ENCODE data around the gene COMMD1.
"Not testable (repeated sequence)": the region's sequence is repeated elsewhere in the genome, so short reads cannot be mapped to it uniquely, and the experiment has no call there.

The COMMD1 gene

DNA sequence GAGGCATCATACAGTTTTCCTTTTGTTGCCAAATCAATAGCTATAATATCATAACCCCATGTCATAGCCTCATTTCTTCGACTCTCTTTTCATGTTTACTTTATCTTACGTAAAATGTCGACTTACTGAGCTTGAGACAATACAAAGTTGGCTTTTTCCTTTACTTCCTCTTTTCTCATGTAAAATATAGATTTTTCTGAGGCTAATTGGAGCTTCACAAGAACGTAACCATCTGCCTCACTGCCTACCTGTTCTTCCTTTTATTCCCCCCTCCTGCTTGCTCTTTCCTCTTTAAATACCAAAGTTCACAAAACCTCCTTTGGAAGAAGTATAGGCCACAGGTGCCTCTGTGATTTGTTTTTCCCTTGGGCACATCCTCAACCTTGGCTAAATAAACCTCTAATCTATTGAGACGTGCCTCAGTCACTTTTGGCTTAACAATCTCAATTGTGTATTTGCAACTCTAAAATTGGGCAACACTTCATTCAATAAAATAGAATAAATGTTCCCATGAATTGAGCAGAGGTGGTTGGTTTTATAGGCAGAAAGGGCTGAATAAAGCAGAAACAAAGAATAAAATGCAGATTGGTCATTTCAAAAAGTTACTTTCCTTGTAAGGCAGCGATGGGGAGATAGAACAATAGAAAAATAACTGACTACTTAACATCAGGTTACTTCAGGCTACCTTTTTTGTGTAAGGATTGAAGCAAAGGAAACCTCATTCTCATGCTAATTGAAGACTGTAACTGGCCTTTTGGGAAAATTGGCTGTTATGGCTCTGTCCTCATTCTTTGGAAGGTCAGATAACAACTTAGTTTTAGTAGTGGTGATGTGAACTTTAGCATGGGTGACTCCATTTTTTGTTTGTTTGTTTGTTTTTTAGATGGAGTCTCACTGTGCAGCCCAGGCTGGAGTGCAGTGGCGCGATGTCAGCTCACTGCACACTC, 21.3 kb downstream of the COMMD1 start:
- DNase-seq: no peak

DNA sequence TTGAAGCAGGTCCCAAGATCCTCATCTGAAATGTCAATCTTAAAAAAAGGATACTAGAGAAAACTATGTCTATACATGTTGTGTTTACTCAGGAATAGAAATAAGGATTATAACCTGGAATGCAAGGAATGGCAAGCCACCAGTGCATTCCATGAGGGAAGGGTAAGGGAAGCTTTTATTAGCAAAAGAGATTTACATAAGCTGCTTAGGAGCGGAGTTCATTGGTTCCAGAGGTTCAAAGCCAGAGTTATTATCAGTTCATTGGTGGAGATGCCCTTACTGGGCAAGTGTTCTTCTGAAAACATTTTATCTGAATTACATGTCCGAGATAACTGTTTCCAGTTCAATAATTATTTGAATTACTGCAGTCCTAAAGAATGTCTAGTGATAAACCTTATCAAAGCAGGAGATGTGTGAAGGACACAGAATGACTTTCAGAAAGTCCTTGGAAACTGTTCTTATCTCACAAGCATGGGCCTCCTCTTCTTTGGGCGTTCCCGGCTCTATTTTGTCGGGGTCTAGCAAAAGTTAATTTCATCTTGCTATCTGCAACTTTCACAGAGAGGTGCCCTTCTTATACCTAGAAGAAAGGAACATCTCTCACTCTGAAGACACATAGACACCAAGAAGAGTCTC, 23.5 kb downstream of the COMMD1 start:
- no peak for DNase-seq

DNA sequence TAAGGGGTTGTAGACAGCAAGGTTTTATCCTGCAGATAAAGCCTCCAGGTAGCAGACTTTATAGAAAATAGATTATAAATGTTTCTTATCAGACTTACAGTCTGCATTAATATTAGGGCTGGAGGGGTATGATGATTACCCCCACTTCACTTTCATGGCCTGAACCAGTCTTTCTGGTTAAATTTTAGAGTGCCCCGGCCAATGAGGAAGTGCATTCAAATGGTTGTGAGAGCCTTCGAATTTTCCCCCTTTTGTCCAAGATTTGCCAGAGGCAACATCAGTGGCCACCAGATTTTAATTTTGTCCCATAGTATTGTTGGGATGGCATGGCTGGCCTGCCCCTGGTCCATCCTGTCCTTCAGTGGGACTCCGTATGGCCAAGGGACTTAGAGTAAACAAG, 31.6 kb downstream of the COMMD1 start:
- no peak for DNase-seq

DNA sequence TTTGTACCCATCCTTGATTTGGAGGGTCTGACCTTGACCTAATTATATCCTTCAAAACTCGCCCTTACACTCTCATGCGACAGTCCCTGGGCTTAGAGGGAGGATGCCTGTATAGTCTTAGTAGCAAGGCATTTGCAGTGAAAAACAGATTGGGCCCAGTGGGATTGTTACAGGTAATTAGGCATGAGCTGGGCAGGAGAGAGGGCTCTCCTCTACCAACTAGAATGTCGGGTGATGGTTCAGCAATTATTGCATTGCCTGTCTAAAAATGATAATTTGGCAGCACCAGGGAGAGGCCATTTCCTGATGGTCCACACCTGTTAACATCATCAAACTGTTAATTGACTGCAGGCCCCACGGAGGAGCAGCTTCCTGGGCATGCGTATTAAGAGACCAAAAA, 32.4 kb downstream of the COMMD1 start:
- no peak for DNase-seq

DNA sequence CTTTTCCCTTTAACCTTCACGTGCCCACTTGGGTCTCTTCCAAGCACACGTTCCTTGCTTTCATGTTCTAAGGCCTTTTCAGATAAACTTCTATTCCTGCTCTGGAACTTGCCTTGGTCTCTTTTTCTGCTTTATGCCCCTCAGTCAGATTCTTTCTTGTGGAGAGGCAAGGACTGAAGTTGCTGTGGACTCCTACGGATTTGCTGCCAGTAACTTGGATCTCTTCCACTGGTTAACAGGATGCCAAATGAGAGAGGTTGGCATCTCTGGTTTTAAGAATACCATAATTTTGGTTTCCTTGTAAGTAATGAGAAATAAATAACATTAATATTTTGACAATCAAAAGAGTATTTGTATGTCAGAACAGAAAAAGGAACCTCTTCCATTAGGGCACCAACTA, 33.0 kb downstream of the COMMD1 start:
- no peak for DNase-seq

DNA sequence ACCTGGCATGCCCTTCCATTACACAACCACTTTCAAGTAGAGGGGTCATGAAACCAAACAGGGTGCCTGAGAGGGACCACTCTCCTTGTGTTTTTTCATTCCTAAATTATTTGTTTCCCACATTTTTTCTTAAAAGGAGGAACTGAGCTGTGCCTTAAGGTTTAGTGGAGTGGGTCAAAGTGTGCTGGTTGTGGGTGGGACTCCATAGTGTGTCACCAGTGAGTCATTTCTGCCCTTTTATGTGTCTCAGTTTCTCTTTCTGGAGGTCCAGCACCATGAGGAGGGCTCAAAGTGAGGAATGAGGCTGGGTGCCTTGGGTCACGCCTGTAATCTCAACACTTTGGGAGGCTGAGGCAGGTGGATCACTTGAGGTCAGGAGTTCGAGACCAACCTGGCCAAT, 37.8 kb downstream of the COMMD1 start:
- no peak for DNase-seq

DNA sequence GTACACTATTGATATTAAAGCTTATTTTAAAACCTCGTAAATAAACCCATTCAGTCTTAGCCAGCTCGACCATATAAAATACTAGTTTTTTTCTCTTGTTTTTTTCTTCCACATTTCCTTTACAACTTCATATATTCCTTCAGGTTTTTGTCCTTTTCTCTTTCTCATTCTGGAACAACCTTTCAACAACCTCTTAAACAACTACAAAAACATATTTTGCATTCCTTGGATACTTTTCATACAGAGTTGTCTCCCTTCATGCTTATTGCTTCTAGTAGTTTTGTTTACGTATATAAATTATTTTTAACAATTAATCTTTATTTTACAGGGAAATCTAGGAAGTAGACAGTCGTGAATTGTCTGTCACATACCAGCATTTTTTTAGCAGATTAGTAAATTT, 41.2 kb downstream of the COMMD1 start:
- no peak for DNase-seq

DNA sequence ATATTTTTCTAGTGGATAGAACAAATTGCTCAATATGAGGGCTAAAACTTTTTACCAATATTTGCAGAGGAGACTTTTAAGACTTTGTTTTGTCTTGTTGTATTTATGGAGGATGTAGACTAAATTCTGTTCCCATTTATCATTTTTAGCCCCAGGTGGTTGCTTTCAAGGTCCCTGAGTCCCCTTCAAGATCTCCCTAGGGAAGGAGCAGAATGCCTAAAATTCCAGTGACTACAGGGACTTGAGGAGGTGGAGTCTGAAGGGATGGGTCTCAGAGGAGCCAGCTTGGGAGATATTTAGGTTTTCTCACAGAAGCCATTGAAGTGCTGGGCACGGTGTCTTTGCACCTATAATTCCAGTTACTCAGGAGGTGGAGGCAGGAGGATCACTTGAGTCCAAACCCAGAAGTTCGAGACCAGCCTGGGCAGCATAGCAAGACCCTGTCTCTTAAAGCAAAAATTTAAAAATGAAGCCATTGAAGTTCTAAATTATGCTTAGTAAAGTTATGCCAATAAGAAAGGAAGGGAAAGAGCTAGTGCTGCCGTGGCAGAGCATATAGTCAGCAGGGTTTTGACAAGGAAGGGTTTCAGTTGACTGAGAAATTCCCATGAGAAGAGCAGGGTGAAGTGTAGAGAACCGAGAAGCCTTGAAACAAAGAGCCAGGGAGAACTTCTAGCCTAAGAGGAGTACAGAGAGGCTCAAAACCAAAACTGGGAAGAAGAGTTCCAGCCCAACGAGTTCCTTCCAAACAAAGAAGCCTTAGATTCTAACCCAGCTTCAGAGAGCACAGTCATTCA, 43.4 kb downstream of the COMMD1 start:
- no peak for DNase-seq

DNA sequence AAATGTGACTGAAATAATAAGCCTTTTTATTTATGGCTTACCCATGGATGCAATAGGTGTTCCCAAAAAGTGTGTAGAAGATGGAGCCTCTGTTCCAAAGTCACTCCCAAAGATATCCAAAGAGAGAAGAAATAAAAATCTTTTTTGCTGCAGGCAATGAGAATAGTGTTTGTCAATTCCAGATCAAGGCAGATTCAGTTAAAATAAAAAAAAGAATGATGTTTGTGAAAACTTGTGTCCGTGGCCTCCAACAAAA, 43.9 kb downstream of the COMMD1 start:
- no peak for DNase-seq

DNA sequence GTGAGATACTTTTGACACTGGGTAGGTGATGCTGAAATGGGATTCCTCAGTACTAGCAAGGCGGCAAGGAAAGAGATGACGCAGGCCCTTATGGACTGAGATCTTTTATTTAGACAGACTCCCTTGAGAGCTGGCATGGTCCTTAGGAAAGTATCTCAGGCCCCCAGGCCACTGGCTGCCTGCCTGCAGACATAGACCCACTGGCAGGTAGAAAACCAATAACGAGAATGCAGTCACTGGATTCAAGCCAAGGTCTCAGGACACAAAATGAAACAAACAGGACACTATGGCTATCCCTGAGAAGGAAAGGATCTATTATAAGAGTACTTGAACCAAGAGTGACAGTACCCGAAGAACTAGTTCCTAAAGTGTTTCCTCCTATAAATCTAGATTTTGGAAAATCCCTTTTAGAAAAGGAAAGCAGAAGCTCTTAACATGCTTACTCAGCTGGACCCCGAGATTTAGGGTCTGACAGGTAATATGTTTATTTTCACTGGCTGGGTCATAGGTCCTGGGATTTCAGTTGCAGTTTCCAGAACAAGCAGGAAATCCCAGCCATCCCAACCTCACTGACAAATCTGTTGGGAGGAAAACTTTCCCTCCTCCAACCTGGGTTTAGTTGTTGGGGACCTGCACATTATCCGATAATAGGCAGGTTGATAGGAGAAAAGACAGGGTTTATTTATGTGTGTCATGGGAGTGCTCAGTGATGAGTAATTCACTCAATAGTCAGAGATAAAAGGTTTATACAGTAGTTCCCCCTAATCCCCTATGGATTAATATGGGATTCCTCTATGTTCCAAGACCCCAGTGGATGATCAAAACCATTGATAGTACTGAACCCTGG, 44.5 kb downstream of the COMMD1 start:
- DNase-seq: no peak

DNA sequence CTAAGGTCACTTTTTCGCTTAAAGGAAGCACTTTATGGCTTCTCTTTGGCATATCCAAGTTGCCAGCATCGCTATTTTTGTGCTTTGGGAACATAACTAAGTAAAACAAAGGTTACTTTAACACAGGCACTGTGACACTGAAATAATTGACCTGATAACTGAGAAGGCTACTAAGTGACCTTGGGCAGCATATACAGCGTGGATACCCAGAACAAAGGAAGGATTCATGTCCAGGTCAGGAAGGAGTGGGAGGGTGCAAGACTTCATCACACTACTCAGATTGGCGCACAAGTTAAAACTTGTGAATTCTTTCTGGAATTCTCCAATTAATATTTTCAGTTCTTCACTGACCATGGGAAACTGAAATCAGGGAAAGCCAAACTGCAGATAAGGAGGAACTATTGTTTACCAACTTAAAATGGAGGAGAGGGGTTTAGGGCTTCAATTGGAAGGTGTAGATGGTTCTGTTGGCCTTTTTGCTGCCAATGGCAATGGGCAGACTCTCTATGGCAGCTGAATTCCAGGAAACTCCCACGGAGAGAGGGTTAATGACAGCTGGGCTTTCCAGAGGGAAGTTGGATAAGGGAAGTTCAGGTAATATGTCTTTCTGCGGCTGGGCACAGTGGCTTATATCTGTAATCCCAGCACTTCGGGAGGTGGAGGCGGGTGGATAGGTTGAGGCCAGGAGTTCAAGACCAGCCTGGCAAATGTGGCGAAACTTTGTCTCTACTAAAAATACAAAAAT, 45.3 kb downstream of the COMMD1 start:
- DNase-seq: no peak

DNA sequence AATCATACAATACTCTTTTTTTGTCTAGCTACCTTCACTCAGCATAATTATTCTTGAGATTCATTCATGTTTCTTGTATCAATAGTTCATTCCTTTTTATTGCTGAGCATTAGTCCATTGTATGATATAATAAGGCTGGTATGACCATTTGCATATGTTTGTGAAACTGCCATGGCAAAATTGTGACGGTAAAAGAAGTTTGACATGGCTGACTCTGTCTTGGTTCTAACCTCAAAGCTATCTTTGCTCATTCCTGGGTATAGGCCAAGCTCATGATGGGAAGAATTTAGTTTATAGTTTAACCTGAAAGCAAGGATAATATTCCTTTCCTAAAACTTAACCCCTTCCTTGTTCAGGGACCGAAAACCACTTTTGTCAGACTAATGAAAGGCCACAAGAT, 46.4 kb downstream of the COMMD1 start:
- DNase-seq: no peak

DNA sequence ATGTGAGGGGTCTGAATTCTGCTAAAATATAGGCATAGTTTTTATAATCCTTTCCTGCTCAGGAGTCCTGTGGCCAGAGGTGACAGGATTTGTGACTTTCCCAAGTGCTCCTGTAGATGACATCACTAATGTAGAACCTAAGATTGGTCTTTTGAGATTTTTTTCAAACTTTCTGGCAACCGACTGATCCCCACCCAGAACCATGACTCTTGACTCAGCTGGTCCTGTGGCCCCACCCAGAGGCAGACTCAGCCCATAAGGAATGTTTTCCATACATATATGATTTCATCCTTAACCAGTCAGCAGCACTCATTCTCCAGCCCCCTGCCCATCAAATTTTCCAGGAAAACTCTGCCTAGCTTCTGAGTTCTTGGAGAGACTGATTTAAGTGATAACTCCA, 46.8 kb downstream of the COMMD1 start:
- no peak for DNase-seq

DNA sequence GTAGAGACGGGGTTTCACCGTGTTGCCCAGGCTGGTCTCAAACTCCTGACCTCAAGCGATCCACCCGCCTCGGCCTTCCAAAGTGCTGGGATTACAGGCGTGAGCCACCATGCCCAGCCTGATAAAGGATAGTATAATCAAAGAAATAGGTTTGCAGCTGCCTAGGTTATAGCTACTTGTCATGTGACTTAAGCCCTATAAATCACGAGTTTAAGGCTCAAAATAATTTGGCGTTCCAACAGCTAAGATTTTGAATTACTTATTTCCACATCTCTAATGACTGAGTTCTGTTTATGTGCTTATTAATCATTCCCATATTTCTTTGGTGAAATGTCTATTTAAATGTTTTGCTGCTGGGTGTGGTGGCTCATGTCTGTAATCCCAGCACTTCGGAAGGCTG, 49.4 kb downstream of the COMMD1 start:
- DNase-seq: not testable (repeated sequence)

DNA sequence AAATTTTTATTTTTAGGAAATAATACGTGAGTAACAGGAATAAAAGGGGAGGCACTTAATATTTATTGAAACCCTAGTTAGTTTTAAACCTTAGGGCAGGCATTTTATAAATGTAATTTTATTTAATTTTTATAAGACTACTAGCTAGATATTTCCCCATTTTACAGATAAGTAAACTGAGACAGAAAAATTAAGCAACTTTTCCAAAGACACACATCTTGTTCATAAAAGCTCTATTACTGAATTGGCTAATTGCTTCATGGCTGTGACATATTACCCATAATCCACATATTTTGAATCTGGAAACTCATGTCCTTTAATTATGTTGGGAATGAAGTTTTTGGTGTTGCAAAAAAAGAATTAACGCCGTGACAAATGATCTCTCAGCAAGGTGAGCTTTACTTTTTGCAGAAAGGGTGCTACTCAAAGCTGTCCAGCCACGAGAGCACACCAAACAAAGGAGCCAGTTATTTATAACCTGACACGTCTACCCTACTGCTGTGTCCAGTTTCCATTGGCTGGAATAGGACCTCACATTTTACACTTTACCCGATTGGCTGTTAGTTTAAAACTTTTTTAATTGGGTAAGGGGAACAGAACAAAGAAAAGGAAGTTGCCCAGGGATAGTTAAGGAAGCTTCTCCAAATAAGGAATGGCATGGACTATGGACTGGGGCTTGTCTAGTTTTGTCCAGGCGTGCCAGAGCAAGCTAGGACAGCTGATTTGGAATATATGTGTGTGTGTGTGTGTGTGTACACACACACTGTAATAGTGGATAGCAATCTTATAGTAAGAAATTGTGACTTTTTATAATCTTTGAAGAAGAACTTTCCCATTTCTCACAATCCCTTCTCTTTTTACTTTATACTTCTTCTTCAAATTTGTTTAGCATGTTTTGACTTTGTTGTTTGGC, 54.2 kb downstream of the COMMD1 start:
- no peak for DNase-seq

DNA sequence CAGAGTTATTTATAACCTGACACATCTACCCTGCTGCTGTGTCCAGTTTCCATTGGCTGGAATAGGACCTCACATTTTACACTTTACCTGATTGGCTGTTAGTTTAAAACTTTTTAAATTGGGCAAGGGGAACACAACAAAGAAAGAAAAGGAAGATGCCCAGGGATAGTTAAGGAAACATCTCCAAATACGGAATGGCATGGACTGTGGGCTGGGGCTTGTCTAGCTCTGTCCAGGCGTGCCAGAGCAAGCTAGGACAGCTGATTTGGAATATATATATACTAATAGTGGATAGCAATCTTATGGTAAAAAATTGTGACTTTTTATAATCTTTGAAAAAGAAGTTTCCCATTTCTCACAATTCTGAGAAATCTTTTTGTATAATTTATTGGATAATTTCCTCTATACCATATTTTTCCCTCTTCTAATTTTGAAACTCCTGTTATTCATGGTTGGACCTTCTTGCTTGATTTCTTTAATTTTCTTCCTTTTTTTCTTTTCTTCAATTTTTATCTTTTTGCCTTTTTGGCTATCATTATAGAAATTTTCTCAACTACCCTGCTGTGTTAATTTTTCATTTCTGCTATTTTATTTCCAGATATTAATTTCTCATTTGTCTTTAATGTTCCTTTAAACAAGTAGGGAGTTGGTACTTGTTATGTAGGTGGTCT, 55.9 kb downstream of the COMMD1 start:
- DNase-seq: no peak

DNA sequence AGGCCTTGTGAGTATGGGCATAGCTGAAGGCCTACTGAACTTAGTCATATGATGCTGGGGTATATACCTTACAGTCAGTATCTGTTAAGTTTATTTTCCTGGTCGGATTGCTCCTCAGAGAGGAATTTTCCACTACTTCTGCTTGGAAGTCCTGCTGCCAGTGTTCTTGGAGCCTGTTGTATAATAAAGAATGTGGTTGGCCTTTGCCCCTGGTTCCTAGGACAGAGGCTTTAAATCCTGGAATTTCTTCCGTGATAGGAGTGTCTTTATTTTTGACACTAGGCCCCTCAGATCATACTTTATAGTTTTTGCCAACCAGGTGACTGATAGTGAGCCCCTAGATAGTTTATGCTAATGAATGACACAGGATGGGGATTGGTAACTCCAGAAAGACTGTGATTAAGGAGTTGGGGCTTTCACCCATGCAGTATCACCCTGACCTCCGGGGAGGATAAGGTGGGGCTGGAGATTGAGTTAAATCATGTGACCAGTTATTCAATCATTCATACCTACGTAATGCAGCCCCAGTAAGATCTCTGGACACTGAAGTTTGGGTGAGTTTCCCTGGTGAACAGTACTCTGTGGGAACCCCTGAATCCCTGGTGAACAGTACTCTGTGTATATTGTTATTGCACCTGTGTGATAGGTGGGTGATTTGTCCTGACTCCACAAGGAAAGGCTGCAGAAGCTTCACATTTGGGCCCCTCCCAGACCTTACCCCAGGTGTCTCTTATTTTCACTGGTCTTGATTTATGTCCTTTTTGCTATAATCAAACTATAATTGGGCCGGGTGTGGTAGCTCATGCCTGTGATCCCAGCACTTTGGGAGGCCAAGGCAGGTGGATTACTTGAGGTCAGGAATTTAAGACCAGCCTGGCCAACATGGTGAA, 56.9 kb downstream of the COMMD1 start:
- DNase-seq: no peak

DNA sequence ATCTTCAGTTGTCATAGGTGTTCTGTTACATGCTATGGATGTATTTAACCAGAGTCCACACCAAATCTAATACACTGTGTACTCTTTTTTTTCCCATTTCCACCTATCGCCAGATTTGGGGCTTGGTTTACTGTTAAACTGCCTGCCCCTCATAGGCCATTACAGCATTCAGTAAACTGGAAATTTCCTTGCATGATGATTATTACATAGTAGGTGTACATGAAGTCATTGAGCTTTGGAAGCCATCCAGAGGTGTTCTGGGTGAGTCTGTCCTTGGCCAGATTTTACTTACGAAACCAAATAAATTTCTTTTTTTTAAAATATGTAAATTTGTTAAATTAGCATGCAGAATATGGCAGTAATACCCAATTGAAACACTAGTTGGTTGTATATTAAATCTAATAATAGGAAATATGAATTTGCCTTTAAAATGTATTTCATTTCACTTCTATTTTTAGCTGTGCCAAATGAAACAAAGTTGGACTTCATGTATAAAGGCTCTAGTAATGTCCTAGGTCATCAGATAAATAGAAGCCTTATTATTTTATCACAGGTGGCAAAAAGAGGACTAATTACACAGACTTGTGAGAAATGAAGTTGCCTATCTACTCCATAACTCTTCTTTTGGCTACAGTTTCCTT, 60.7 kb downstream of the COMMD1 start:
- DNase-seq: no peak

DNA sequence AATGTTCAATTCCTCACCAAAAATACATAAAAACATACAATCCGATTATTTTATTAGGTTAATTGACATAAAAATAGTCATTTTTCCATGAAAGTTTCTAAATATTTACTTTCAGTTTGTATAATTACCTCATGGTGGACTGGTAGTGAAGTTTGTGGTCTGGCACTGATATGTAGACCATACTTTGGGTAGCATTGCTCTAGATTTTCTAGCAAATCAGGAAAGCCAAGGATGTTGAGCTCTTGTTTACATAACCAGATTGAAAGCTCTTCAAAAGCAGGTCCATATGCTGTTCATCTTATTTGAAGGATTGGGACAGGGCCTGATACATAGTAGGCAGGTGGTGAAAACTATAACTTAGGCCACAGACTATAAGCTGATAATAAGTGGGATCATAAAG, 61.8 kb downstream of the COMMD1 start:
- no peak for DNase-seq

All from T1000 (cell line).